KMS-11 (cell line): Measurements from ENCODE around the gene TSHZ1.

Experiments
- H2AFZ ChIP-seq: fragments of 200-600 bp; sonication (generic); 2 replicates; pipeline ENCODE4 v1.6.1; 2016; ENCODE audit warnings: antibody characterized with exemption, mixed run types, low read depth
- H3K27ac ChIP-seq: fragments of 200-600 bp; sonication (generic); 2 replicates; pipeline ENCODE4 v1.6.1; 2016; ENCODE audit warnings: mild to moderate bottlenecking, mixed run types
- H3K27me3 ChIP-seq: fragments of 200-600 bp; sonication (generic); 2 replicates; pipeline ENCODE4 v1.6.1; 2017; ENCODE audit warnings: mild to moderate bottlenecking, low read depth, mixed run types, moderate library complexity; ENCODE audit not compliant: insufficient read depth
- H3K36me3 ChIP-seq: fragments of 200-600 bp; sonication (generic); 2 replicates; pipeline ENCODE4 v1.6.1; 2017; ENCODE audit warnings: mild to moderate bottlenecking, mixed run types; ENCODE audit not compliant: insufficient read depth
- H3K4me1 ChIP-seq: fragments of 200-600 bp; sonication (generic); 2 replicates; pipeline ENCODE4 v1.6.1; 2016; ENCODE audit warnings: mild to moderate bottlenecking, low read depth, mixed run types; ENCODE audit not compliant: poor library complexity, severe bottlenecking
- H3K4me2 ChIP-seq: fragments of 200-600 bp; sonication (generic); 2 replicates; pipeline ENCODE4 v1.7.0; 2016; ENCODE audit warnings: mild to moderate bottlenecking, mixed run types
- H3K4me3 ChIP-seq: fragments of 200-600 bp; sonication (generic); IDR thresholded peaks from 2 replicates; pipeline ENCODE4 v1.6.1; 2017; ENCODE audit warnings: low read depth, low read length, mixed read lengths; ENCODE audit not compliant: insufficient read depth
- H3K79me2 ChIP-seq: fragments of 200-600 bp; sonication (generic); 2 replicates; pipeline ENCODE4 v1.6.1; 2016; ENCODE audit warnings: low read depth, mixed run types; ENCODE audit not compliant: insufficient read depth
- H3K9ac ChIP-seq: fragments of 200-600 bp; sonication (generic); 2 replicates; pipeline ENCODE4 v1.6.1; 2016; ENCODE audit warnings: mild to moderate bottlenecking, mixed run types
- H4K20me1 ChIP-seq: fragments of 200-600 bp; sonication (generic); 2 replicates; pipeline ENCODE4 v1.6.1; 2016; ENCODE audit warnings: mild to moderate bottlenecking, mixed run types; ENCODE audit not compliant: insufficient read depth
- TF ChIP-seq, protein P1 (sequence below): fragments of 200-600 bp; sonication (generic); conservative IDR thresholded peaks from 2 replicates; pipeline ENCODE4 v1.6.1; 2017; ENCODE audit warnings: low read depth, mild to moderate bottlenecking, antibody characterized with exemption, low read length, moderate library complexity, mixed read lengths

The TSHZ1 gene

DNA sequence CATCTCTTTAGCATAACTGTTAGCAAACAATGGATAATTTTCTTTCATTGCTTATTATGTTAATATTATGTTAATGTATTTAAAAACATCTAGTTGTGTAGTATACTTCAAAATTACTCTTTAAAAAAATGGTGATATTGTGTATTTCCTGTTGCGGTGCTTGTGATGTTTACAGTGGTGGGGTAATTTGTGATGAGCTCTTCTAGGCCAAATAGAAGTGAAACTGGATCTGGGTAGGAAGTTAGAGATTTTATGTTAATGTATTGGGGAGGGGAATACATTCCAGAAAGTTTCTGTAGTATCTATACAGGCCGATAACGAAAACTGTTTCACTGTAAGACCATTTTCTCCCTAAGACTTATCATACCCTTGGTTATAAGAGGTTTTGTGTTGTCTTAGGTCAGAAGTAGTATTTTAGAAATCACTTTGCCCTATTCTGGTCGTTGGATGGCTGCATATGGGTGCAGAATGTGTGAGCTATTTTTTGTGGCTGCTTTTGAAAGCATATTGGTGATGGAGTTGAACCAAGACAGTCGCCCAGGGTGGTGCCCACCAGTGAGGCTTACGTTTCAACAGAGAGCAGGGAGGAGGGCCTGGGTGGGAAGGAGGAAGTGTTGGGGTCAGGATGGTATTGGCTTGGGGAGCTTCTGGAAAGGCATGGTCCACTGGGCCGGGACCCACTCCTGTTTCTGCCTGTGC lies 5.8 kb downstream of the TSHZ1 start:
- Histone ChIP-seq H4K20me1 (no peaks in the 10 kb centered on the region), H3K4me2 (no peak overlapping the region)
- TF ChIP-seq, protein P1, sequence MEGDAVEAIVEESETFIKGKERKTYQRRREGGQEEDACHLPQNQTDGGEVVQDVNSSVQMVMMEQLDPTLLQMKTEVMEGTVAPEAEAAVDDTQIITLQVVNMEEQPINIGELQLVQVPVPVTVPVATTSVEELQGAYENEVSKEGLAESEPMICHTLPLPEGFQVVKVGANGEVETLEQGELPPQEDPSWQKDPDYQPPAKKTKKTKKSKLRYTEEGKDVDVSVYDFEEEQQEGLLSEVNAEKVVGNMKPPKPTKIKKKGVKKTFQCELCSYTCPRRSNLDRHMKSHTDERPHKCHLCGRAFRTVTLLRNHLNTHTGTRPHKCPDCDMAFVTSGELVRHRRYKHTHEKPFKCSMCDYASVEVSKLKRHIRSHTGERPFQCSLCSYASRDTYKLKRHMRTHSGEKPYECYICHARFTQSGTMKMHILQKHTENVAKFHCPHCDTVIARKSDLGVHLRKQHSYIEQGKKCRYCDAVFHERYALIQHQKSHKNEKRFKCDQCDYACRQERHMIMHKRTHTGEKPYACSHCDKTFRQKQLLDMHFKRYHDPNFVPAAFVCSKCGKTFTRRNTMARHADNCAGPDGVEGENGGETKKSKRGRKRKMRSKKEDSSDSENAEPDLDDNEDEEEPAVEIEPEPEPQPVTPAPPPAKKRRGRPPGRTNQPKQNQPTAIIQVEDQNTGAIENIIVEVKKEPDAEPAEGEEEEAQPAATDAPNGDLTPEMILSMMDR: no peak

DNA sequence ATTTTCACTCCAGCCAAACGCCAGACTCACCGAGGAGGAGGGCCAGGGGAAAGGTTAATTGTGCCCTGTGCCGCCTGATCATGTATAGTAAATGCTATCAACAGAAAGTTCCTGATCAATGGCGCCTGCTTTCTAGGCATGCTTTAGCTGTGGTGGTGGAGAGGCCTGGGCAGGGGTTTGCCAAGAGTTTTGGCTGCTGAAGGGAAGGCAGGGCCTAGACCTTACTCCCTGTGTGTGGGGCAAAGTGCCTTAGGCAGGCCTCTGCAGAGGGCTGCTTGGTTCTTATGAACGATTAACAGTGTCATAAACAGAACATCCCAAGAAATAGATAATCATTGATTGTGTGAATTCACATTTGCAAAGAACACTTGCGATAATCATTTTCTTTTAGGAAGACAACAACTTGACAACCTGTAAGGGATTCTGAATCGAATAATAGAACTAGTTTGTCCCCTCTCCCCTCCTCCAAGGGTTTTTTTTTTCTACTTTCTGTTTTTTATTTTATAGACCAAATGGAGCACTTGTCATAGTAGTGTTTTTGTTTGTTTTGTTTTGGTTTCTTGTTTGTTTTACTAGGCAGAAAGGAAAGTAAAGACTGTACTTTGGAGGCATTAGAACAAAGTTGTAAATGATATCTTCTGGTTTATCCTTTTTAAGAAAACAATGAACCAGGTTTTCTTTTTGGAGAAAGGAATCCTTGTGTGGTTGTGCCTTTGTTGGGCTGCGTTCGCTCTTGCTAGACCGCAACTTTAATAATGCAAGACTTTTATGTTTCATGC lies 6.5 kb downstream of the TSHZ1 start:
- H3K27ac ChIP-seq: no peak overlapping the region
- peaks cover 31% of the 10 kb centered on the region; the same call in 1 of the 2 replicates for H3K79me2 ChIP-seq
- no peaks in the 10 kb centered on the region for H4K20me1 ChIP-seq
- H3K9ac ChIP-seq: no peak overlapping the region
- no peaks in the 10 kb centered on the region for H3K27me3 ChIP-seq
- no peaks in the 10 kb centered on the region for H3K36me3 ChIP-seq
- no peak overlapping the region for H2AFZ ChIP-seq
- peaks cover 12% of the 10 kb centered on the region for H3K4me1 ChIP-seq
- no peak overlapping the region for H3K4me2 ChIP-seq
- H3K4me3 ChIP-seq: no peak overlapping the region
- TF ChIP-seq, protein P1: no peak

More for the DNA sequence above, 5.8 kb downstream of the TSHZ1 start:
- no peak overlapping the region for H3K9ac ChIP-seq
- H3K4me1 ChIP-seq: peaks cover 12% of the 10 kb centered on the region
- H3K79me2 ChIP-seq: peaks cover 31% of the 10 kb centered on the region; the same call in 1 of the 2 replicates
- no peaks in the 10 kb centered on the region for H3K36me3 ChIP-seq
- H3K4me3 ChIP-seq: no peak overlapping the region
- H3K27ac ChIP-seq: no peak overlapping the region
- no peaks in the 10 kb centered on the region for H3K27me3 ChIP-seq
- H2AFZ ChIP-seq: no peak overlapping the region

GRCh38 chr18:75218065-75218923 lies 7.7 kb downstream of the TSHZ1 start:
- no peaks in the 10 kb centered on the region for H4K20me1 ChIP-seq
- no peak overlapping the region for H3K4me3 ChIP-seq
- no peaks in the 10 kb centered on the region for H3K36me3 ChIP-seq
- no peak overlapping the region for H3K27ac ChIP-seq
- peaks cover 27% of the 10 kb centered on the region; the same call in 1 of the 2 replicates for H3K79me2 ChIP-seq
- no peaks in the 10 kb centered on the region for H3K27me3 ChIP-seq
- TF ChIP-seq, protein P1: no peak
- H2AFZ ChIP-seq: no peak overlapping the region
- no peak overlapping the region for H3K9ac ChIP-seq
- no peak overlapping the region for H3K4me2 ChIP-seq
- peaks cover 4% of the 10 kb centered on the region for H3K4me1 ChIP-seq

- no peak overlapping the region for H3K27ac ChIP-seq
- H3K9ac ChIP-seq: no peak overlapping the region
- peaks cover 4% of the 10 kb centered on the region for H3K4me1 ChIP-seq
- no peak overlapping the region for H3K4me3 ChIP-seq
- no peak overlapping the region for H2AFZ ChIP-seq
- no peak overlapping the region for H3K4me2 ChIP-seq
- H3K27me3 ChIP-seq: no peaks in the 10 kb centered on the region
- H4K20me1 ChIP-seq: no peaks in the 10 kb centered on the region
- no peaks in the 10 kb centered on the region for H3K36me3 ChIP-seq
- TF ChIP-seq, protein P1: no peak
- peaks cover 23% of the 10 kb centered on the region; the same call in 1 of the 2 replicates for H3K79me2 ChIP-seq
Measured at GRCh38 chr18:75219745-75220375, 9.3 kb downstream of the TSHZ1 start.
